Uterus (tissue), 2 donors: ENCODE measurements around the gene RPGRIP1L.

ENCODE experiments used
- CTCF ChIP-seq, 4 experiments: fragments of 200-600 bp in 2 of 4; fragments of 450-650 bp in 2 of 4; sonication (generic) in 2 of 4; IDR thresholded peaks; one replicate each; pipeline ENCODE4 v1.5.1; 2016 to 2019; ENCODE audit warnings: antibody characterized with exemption in 4 of 4, mild to moderate bottlenecking in 2 of 4, moderate library complexity in 1 of 4
- POLR2A ChIP-seq, 2 donors: fragments of 450-650 bp; IDR thresholded peaks; one replicate each; pipeline ENCODE4 v1.6.1; 2016; ENCODE audit warnings: antibody characterized with exemption in 2 of 2, mild to moderate bottlenecking in 1 of 2, moderate library complexity in 1 of 2

DNA sequence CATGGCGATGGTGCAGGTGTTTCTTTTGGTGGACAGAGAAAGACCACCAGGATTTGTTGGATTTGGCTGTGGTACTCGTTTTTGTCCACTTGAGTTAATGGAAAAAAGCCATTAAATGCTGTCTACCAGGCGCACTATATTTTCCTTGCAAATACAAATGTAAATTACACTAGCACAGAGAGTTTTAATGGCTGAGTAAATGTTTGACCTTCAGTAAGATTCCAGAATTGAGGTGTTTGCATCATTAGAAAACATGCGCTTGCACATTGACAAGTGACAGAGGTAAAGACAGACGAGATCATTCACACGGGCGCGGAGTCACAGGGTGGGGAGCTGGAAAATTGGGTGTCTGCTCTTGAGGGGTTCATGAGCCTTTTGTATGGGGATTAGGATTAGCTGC, 147.1 kb downstream of the RPGRIP1L start:
- TF ChIP-seq CTCF (IDR thresholded peaks at IDR 0.05) (no peak), POLR2A (IDR thresholded peaks at IDR 0.05) (no peak)
